GM03348 (cell line): ENCODE measurements around the gene SPTBN4.
"Not testable (repeated sequence)": the region's sequence is repeated elsewhere in the genome, so short reads cannot be mapped to it uniquely, and the experiment has no call there.

Experiments
- DNase-seq: peaks from one replicate; pipeline ENCODE4 v3.0.0; 2012; ENCODE audit warnings: low spot score

Gene SPTBN4

GRCh38 chr19:40530091-40530901, 63.5 kb downstream of the SPTBN4 start:
- peak; percentile 40 for DNase-seq

- DNase-seq: no peak
Measured at GRCh38 chr19:40533508-40533907, 66.7 kb downstream of the SPTBN4 start.

GRCh38 chr19:40534148-40534547, 67.3 kb downstream of the SPTBN4 start:
- DNase-seq: no peak

GRCh38 chr19:40539070-40539469, 72.3 kb downstream of the SPTBN4 start:
- no peak for DNase-seq

- peak; percentile 62 for DNase-seq
Measured at GRCh38 chr19:40542202-40542859, 75.5 kb downstream of the SPTBN4 start.

- DNase-seq: no peak
Measured at GRCh38 chr19:40543029-40543597, 76.3 kb downstream of the SPTBN4 start.

GRCh38 chr19:40546153-40546841, 79.5 kb downstream of the SPTBN4 start:
- not testable (repeated sequence) for DNase-seq

- not testable (repeated sequence) for DNase-seq
Measured at GRCh38 chr19:40547190-40547589, 80.4 kb downstream of the SPTBN4 start.

- DNase-seq: no peak
Measured at GRCh38 chr19:40547836-40548235, 81.0 kb downstream of the SPTBN4 start.

- peak; percentile 66 for DNase-seq
Measured at GRCh38 chr19:40549007-40549708, 82.4 kb downstream of the SPTBN4 start.

GRCh38 chr19:40550951-40551350, 84.2 kb downstream of the SPTBN4 start:
- DNase-seq: no peak

- no peak for DNase-seq
Measured at GRCh38 chr19:40552848-40553247, 86.0 kb downstream of the SPTBN4 start.

- no peak for DNase-seq
Measured at GRCh38 chr19:40553885-40554857, 87.4 kb downstream of the SPTBN4 start.

- DNase-seq: no peak
Measured at GRCh38 chr19:40555978-40556689, 89.3 kb downstream of the SPTBN4 start.

- DNase-seq: no peak
Measured at GRCh38 chr19:40556953-40557530, 90.2 kb downstream of the SPTBN4 start.

GRCh38 chr19:40559394-40559793, 92.6 kb downstream of the SPTBN4 start:
- no peak for DNase-seq

GRCh38 chr19:40560092-40560507, 93.3 kb downstream of the SPTBN4 start:
- DNase-seq: no peak

GRCh38 chr19:40561947-40562346, 95.1 kb downstream of the SPTBN4 start:
- DNase-seq: no peak

GRCh38 chr19:40564535-40564934, 97.7 kb downstream of the SPTBN4 start:
- not testable (repeated sequence) for DNase-seq

- DNase-seq: no peak
Measured at GRCh38 chr19:40565355-40565754, 98.6 kb downstream of the SPTBN4 start.
